Activated CD4-positive, alpha-beta T cell treated with anti-CD3 and anti-CD28 coated beads for 4 hours (primary cell): ENCODE data around the gene BEND3.

ENCODE experiments used
- DNase-seq, 2 donors: peaks; one replicate each; pipeline ENCODE4 v3.0.0-alpha.2; 2020

BEND3 gene

GRCh38 chr6:107080036-107080435 is 35.3 kb downstream of the BEND3 start:
- DNase-seq, result no peak

DNA sequence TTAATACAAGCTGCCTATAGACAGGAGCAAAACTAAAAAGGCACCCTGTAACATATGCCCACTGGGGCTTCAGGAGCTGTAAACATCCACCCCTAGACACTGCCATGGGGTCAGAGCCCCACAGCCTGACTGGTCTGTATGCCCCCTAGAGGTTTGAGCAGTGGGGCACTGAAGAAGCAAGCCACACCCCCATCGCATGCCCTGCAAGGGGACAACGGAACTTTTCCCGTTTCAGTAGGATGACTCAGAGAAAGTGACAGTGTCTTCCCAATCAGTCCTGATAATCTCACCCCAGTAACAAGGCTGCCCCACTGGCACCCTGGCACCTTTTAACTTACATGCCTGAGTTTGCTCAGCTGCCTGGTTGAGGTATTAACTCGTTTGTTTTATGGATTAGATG is 35.9 kb downstream of the BEND3 start:
- DNase-seq, result no peak

DNA sequence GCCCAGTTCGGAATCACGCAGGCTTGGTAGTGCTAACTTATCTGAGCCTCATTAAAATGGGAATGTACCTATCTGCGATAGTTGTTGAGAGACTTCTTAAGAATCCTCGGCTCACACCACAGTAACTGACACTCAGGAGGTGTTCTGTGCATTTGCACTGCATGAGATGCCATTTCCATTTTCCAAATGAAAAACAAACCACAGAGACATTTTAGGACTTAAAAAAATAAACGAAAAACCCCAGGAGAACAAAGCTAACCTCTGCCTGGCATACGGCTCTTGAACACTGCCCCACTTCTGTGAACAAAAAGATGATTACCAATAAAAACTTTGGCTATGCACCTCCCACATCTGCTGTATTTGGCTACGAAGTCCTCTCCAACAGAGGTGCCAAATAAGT is 37.6 kb downstream of the BEND3 start:
- DNase-seq, result no peak

DNA sequence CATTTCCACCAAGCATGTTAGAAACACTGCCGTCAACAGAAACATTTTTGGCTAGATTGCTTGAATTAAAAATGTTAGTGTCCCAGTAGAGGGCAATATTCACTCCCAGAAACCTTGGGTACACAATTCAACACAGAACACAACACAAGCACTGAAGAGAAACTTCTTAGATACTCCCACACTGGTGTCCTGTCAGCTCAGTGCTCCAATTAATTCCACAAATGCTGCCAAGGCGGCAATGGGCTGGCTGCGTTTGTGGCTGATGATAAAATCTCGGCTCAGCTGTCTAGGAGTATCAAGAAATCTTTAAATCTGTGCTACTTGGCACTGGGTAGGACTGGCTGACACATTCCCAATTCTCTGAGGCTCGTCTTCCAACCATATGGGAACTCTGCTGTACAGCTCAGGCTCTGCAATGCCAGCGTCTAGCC is 39.3 kb downstream of the BEND3 start:
- DNase-seq, result no peak

DNA sequence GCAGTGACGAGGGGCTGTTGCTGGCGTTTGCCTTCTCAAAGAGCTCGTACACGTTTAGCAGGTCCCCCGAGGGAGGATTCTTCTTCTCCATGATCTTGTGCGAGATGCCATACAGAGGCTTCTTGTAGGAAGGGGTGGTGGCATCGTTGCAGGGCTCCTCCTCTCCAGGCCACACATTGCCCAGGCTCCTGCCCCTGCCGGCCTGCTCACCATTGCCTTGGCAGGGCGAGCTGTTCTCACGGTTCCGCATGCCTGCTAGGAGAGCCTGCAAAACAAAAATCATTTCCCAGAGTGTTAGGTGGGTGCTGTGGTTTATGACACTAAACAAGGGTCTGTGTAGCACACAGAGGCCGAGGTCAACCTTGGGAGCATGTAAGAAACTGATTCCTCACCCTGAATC is 44.6 kb downstream of the BEND3 start:
- DNase-seq, result no peak

DNA sequence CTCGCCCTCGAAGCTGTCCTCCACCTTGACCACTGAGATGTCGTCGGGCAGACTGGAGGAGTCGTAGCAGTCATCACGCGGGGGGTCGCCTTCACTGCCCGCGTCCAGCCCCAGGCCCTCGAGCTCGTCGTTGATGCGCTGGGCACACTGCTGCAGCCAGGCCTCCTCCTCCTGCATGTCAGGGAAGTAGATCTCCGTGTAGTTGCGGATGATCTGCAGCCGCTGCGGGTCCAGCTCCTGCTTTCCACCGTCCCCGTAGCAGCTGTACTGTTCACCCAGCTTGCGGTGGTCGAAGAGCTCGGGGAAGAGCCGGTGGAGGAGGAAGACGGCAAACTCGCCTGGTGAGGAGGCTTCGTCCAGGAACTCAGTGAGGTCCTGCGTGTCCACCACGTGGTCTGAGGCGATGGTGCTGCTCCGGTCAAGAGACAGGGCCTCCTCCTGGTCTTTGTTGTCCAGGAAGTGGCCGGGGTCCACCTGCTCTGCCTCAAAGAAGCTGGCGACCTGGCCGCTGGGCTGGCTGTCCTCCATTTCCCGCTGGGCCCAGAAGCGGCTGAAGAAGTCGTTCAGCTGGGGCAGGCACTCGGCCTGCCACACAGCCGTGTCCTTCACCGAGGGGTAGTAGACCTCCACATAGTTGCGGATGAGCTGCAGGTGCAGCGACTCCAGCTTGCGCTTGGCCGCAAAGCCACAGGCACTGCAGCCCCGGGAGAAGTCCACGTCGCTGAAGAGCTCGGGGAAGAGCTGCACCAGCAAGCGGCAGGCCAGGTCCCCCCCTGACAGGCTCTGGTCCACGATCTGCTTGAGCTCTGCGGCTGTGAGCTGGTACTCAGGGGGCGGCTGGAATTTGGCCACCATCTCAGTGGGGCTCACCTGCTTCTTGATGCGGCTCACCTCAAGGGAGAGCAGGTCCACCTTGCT is 45.4 kb downstream of the BEND3 start:
- no peak for DNase-seq

- no peak for DNase-seq
Measured at GRCh38 chr6:107068691-107069630, 46.4 kb downstream of the BEND3 start.

- DNase-seq, result no peak
Measured at GRCh38 chr6:107066697-107067659, 48.3 kb downstream of the BEND3 start.

- no peak for DNase-seq
Measured at GRCh38 chr6:107064579-107065065, 50.7 kb downstream of the BEND3 start.

DNA sequence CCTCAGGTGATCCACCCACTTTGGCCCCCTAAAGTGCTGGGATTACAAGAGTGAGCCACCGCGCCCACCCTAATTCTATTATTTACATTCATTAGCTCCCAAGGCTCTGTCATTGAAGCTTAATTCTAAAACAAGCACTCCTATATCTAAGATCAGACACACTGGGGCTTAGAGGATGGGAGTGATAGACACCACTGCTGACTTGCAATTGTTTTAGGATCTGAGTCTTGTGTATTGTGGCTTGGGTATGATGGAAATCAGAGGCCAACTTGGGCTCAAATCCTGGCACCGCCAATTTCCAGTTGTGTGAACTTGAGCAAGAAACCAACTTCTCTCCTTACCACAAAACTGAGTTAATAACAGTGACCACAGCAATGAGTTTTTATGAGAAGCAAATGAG is 52.6 kb downstream of the BEND3 start:
- DNase-seq, result no peak

DNA sequence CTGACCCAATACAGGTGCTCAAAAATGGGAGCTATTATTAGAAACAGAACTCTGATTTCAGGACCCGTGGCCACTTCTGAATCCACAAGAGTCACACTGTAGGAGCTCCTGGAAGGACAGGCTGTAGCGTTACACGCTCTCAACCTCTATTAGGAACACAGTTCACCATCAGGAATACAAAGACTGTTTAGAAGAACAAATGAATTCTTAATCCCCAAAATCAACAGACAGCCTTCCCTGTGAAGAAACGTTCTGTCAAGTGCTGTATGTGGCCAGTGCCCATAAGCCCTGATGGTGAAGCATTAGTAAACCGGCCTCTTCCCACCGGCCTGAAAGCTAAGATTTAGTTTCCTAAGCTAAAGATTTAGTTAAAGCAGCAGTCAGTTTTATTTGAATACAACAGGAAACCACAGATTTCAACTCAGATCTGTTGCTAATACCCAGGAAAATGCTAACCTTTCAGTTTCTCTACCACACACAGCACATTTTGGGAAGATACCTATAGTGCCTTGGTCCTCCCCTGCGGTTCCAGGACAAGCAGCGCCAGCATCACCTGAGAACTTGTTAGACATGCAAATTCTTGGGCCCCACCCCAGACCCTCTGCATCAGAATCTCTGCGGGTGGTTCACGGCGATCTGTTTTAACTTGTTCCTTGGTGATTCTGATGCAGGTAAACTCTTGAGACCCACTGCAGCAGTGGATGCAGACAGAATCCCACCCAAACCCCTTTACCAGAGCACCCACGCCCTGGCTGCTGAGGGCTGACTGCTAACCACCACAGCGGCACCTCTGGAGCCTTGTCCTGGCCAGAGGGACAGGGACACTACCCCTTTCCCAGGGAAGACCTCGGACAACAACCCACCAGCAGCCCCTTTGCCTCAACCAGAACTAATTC is 53.9 kb downstream of the BEND3 start:
- no peak for DNase-seq

DNA sequence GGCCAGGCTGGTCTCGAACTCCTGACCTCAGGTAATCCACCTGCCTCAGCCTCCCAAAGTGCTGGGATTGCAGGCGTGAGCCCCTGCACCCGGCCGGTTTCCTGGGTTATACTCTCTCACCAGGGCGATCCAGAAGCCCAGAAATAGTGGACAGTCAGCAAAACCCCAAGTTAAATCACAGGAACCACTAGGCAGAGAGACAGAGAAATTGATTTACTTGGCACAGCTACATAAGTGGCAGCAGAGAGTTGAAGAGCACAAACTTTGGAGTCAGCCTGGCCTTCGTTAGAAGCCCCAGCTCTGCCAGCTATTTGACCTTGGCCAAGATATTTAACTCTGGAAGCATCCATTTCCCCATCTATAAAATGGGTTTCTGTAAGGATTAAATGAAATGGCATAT is 54.6 kb downstream of the BEND3 start:
- no peak for DNase-seq

- no peak for DNase-seq
Measured at GRCh38 chr6:107059606-107060005, 55.7 kb downstream of the BEND3 start.

DNA sequence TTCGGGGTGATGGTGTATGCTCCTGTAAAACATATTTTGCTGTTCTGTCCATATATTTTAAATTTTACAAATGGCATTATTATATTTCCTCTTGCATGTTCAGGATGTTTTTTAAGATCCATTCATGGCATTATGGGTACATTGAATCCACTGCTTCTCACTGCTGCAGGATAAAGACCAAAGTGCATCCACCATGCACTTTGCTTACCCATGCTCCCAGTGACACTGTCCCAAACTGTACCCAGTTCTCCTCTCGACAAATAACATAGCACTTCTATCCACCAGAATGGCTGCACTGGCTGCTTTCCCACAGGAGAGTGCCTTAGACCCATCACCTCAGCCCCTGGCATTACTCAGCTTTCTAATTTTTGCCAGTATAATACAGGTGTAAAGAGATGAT is 57.6 kb downstream of the BEND3 start:
- no peak for DNase-seq

GRCh38 chr6:107056796-107057195 is 58.5 kb downstream of the BEND3 start:
- DNase-seq, result no peak

- no peak for DNase-seq
Measured at GRCh38 chr6:107047807-107048206, 67.5 kb downstream of the BEND3 start.

GRCh38 chr6:107045826-107046675 is 69.3 kb downstream of the BEND3 start:
- no peak for DNase-seq

GRCh38 chr6:107033126-107033525 is 82.2 kb downstream of the BEND3 start:
- no peak for DNase-seq

- no peak for DNase-seq
Measured at GRCh38 chr6:107032051-107032450, 83.3 kb downstream of the BEND3 start.

DNA sequence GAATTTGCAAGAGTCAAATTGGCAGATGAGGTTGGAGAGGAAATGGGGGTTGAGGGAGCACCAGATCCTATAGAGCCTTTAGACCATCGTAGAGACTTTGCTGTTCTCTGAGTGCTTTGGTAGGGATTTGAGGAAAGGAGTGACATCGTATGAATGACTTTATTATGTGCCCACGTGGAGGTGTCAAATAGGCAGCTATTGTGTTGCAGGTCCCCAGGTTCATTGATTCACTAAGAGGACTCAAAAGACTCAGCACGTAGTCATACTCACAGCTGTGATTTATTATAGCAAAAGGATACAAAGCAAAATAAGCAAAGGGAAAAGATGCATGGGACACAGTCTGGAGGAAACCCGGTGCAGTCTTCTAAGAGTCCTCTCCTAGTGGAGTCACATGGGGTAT is 85.2 kb downstream of the BEND3 start:
- DNase-seq, result no peak
